Stimulated activated naive CD4-positive, alpha-beta T cell treated with Interleukin-2 at 50 U/mL for 16 hours (primary cell): Measurements from ENCODE around the gene ACADVL.
A peak's percentile ranks its signal among the peaks of the same experiment; 100 is the strongest.

Experiments
- DNase-seq: peaks from one replicate; lab custom pipeline; 2025; lab: John Stamatoyannopoulos, UW

ACADVL gene

GRCh38 chr17:7191571-7192270 is 28.0 kb upstream of the ACADVL start:
- no peak for DNase-seq

GRCh38 chr17:7192271-7192937 is 27.3 kb upstream of the ACADVL start:
- no peak for DNase-seq

GRCh38 chr17:7195971-7196370 is 23.8 kb upstream of the ACADVL start:
- no peak for DNase-seq

- DNase-seq, result no peak
Observed at GRCh38 chr17:7196651-7197401, 22.9 kb upstream of the ACADVL start.

GRCh38 chr17:7203391-7203790 is 16.3 kb upstream of the ACADVL start:
- DNase-seq, result no peak

GRCh38 chr17:7204336-7204735 is 15.4 kb upstream of the ACADVL start:
- no peak for DNase-seq

- peak; percentile 91 for DNase-seq
Observed at GRCh38 chr17:7204828-7205461, 14.8 kb upstream of the ACADVL start.

GRCh38 chr17:7205561-7205960 is 14.2 kb upstream of the ACADVL start:
- no peak for DNase-seq

- DNase-seq, result no peak
Observed at GRCh38 chr17:7207120-7208001, 12.4 kb upstream of the ACADVL start.

GRCh38 chr17:7208027-7208571 is 11.6 kb upstream of the ACADVL start:
- DNase-seq, result no peak

- no peak for DNase-seq
Observed at GRCh38 chr17:7208754-7209460, 10.8 kb upstream of the ACADVL start.

- DNase-seq, result no peak
Observed at GRCh38 chr17:7211491-7212273, 8.1 kb upstream of the ACADVL start.

- DNase-seq, result peak; percentile 70
Observed at GRCh38 chr17:7213895-7214299, 5.8 kb upstream of the ACADVL start.

GRCh38 chr17:7214300-7215135 is 5.2 kb upstream of the ACADVL start:
- DNase-seq, result peak; percentile 99

- no peak for DNase-seq
Observed at GRCh38 chr17:7215136-7215638, 4.6 kb upstream of the ACADVL start.

GRCh38 chr17:7215652-7216180 is 4.0 kb upstream of the ACADVL start:
- DNase-seq, result no peak

- no peak for DNase-seq
Observed at GRCh38 chr17:7216242-7217112, 3.3 kb upstream of the ACADVL start.
